Suprapubic skin (tissue), 4 donors: Measurements from ENCODE around the gene AGTR1. TPM values are rescaled to one million over a fixed set of nuclear protein-coding genes. Genes with fewer than 3 reads are reported as not detected.

Experiments used
- DNase-seq, 2 donors: peaks; one replicate each; pipeline ENCODE4 v3.0.0-alpha.2; 2019; ENCODE audit warnings: low spot score in 2 of 2
- H3K27ac ChIP-seq: fragments of 200-600 bp; sonication (generic); one replicate; pipeline ENCODE4 v1.5.1; 2019
- H3K27me3 ChIP-seq: fragments of 200-600 bp; sonication (generic); one replicate; pipeline ENCODE4 v1.5.1; 2019
- H3K36me3 ChIP-seq: fragments of 200-600 bp; sonication (generic); one replicate; pipeline ENCODE4 v1.5.1; 2019
- H3K4me1 ChIP-seq: fragments of 200-600 bp; sonication (generic); one replicate; pipeline ENCODE4 v1.5.1; 2019
- H3K4me3 ChIP-seq: fragments of 200-600 bp; sonication (generic); one replicate; pipeline ENCODE4 v1.5.1; 2019; ENCODE audit warnings: mild to moderate bottlenecking
- H3K9me3 ChIP-seq: fragments of 200-600 bp; sonication (generic); one replicate; pipeline ENCODE4 v1.5.1; 2019
- EP300 ChIP-seq: sonication (generic); formaldehyde crosslinking; IDR thresholded peaks from one replicate; pipeline ENCODE4 v1.6.1; 2017; ENCODE audit warnings: antibody characterized with exemption
- POLR2A ChIP-seq, 2 donors: fragments of 450-650 bp; IDR thresholded peaks; one replicate each; pipeline ENCODE4 v1.6.1; 2017; ENCODE audit warnings: antibody characterized with exemption in 2 of 2, mild to moderate bottlenecking in 2 of 2, moderate library complexity in 2 of 2
- POLR2AphosphoS5 ChIP-seq, 3 donors: sonication (generic); formaldehyde crosslinking; IDR thresholded peaks; one replicate each; pipeline ENCODE4 v1.6.1; 2017; ENCODE audit warnings: antibody characterized with exemption in 3 of 3
- WGBS: methylation state at CpG from one replicate; pipeline ENCODE4 v1.1.5; 2018; 5-methylcytosine and 5-hydroxymethylcytosine counted together
- total RNA-seq, 4 donors: library from RNA; depleted of rRNA; stranded (reverse); fragments of >200 nt; gene quantifications; one replicate each; pipeline ENCODE4 v1.1.0, GENCODE V29; 2016
- TF ChIP-seq, protein P1 (sequence below), 2 donors: fragments of 200-600 bp in 1 of 2; fragments of 450-650 bp in 1 of 2; sonication (generic) in 1 of 2; IDR thresholded peaks; one replicate each; pipeline ENCODE4 v1.5.1; 2016 to 2019; ENCODE audit warnings: antibody characterized with exemption in 2 of 2, mild to moderate bottlenecking in 1 of 2, moderate library complexity in 1 of 2

The AGTR1 gene
- total RNA-seq, 4 donors from 2014 or later, result 6.3 to 17.4 (median 14.1) TPM

- Histone ChIP-seq H3K27ac (peak overlapping the region; percentile 53), H3K9me3 (no peaks in the 10 kb centered on the region), H3K27me3 (no peaks in the 10 kb centered on the region), H3K4me1 (peaks cover 6% of the 10 kb centered on the region), H3K36me3 (no peaks in the 10 kb centered on the region), H3K4me3 (no peak overlapping the region)
- TF ChIP-seq POLR2A (IDR thresholded peaks at IDR 0.05) (no peak), EP300 (no peak), POLR2AphosphoS5 (IDR thresholded peaks at IDR 0.05) (no peak)
- TF ChIP-seq, protein P1, sequence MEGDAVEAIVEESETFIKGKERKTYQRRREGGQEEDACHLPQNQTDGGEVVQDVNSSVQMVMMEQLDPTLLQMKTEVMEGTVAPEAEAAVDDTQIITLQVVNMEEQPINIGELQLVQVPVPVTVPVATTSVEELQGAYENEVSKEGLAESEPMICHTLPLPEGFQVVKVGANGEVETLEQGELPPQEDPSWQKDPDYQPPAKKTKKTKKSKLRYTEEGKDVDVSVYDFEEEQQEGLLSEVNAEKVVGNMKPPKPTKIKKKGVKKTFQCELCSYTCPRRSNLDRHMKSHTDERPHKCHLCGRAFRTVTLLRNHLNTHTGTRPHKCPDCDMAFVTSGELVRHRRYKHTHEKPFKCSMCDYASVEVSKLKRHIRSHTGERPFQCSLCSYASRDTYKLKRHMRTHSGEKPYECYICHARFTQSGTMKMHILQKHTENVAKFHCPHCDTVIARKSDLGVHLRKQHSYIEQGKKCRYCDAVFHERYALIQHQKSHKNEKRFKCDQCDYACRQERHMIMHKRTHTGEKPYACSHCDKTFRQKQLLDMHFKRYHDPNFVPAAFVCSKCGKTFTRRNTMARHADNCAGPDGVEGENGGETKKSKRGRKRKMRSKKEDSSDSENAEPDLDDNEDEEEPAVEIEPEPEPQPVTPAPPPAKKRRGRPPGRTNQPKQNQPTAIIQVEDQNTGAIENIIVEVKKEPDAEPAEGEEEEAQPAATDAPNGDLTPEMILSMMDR (IDR thresholded peaks at IDR 0.05), result no peak
- 62% methylated on average over 12 of the region's 12 CpGs for WGBS
- no peak for DNase-seq
Measured at GRCh38 chr3:148757238-148758215, 59.8 kb downstream of the AGTR1 start.

- DNase-seq, result no peak
- no peaks in the 10 kb centered on the region for H3K36me3 ChIP-seq
- no peak for TF ChIP-seq EP300
- TF ChIP-seq POLR2A (IDR thresholded peaks at IDR 0.05), result no peak
- no peak for TF ChIP-seq POLR2AphosphoS5 (IDR thresholded peaks at IDR 0.05)
- TF ChIP-seq, protein P1 (IDR thresholded peaks at IDR 0.05), result no peak
- 20% methylated on average over 3 of the region's 3 CpGs for WGBS
- H3K27ac ChIP-seq, result peak overlapping the region; percentile 53
- no peak overlapping the region for H3K4me3 ChIP-seq
- H3K27me3 ChIP-seq, result no peaks in the 10 kb centered on the region
- H3K4me1 ChIP-seq, result peaks cover 6% of the 10 kb centered on the region
- H3K9me3 ChIP-seq, result no peaks in the 10 kb centered on the region
Measured at GRCh38 chr3:148758303-148758884, 60.7 kb downstream of the AGTR1 start.

- H3K4me1 ChIP-seq, result peaks cover 6% of the 10 kb centered on the region
- no peak overlapping the region for H3K27ac ChIP-seq
- no peaks in the 10 kb centered on the region for H3K9me3 ChIP-seq
- WGBS, result 44% methylated on average over 4 of the region's 4 CpGs
- TF ChIP-seq, protein P1 (IDR thresholded peaks at IDR 0.05), result no peak
- TF ChIP-seq POLR2AphosphoS5 (IDR thresholded peaks at IDR 0.05) (no peak), EP300 (no peak), POLR2A (IDR thresholded peaks at IDR 0.05) (no peak)
- no peaks in the 10 kb centered on the region for H3K27me3 ChIP-seq
- H3K36me3 ChIP-seq, result no peaks in the 10 kb centered on the region
- DNase-seq, result no peak
- no peak overlapping the region for H3K4me3 ChIP-seq
Measured at GRCh38 chr3:148759430-148759829, 61.7 kb downstream of the AGTR1 start.

DNA sequence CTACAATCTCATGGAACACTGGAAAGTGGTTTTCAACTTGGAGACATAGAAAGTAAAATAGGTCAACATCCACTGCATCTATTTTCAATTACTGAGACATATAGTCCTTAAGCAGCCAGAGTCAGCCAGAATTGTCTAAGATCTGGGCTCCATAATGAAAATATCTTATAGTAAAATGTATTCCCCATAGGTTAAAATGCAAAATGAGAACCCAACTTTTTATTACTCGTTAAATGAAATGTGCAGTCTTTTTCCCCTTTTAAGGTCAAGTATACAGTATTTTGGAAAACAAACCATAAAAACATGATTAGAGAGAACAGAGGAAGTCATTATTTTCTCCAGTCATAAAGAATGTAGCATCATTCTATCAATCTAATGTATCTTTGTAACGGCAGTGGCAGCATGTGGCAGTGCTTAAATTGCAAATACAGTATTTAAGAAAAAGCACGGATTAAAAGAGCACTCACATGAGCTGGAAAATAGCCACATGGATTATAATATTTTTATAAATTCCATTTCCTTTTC lies 65.5 kb downstream of the AGTR1 start:
- WGBS, result 74% methylated on average over 3 of the region's 3 CpGs
- Histone ChIP-seq H3K27me3 (no peaks in the 10 kb centered on the region), H3K9me3 (no peaks in the 10 kb centered on the region), H3K27ac (no peak overlapping the region), H3K4me3 (no peak overlapping the region), H3K36me3 (no peaks in the 10 kb centered on the region), H3K4me1 (no peaks in the 10 kb centered on the region)
- DNase-seq, result no peak
- TF ChIP-seq POLR2AphosphoS5 (IDR thresholded peaks at IDR 0.05) (no peak), POLR2A (IDR thresholded peaks at IDR 0.05) (no peak), EP300 (no peak)
- TF ChIP-seq, protein P1 (IDR thresholded peaks at IDR 0.05), result no peak
